HEK293 (cell line): ENCODE measurements around the gene BNIPL.

ENCODE experiments used
- GFI1B ChIP-seq: fragments of 450-650 bp; formaldehyde crosslinking; IDR thresholded peaks from 2 replicates; pipeline ENCODE4 v1.5.1; 2016; ENCODE audit warnings: missing biosample characterization, missing genetic modification characterization
- GLI4 ChIP-seq: fragments of 450-650 bp; formaldehyde crosslinking; IDR thresholded peaks from 2 replicates; pipeline ENCODE4 v1.5.1; 2016; ENCODE audit warnings: missing biosample characterization, missing genetic modification characterization
- GLIS1 ChIP-seq: fragments of 450-650 bp; formaldehyde crosslinking; IDR thresholded peaks from 2 replicates; pipeline ENCODE4 v1.5.1; 2016; ENCODE audit warnings: missing biosample characterization, missing genetic modification characterization
- HOXD13 ChIP-seq: sonication (generic); formaldehyde crosslinking; IDR thresholded peaks from 2 replicates; pipeline ENCODE4 v1.8.0; 2022; ENCODE audit warnings: missing genetic modification reagents, borderline replicate concordance
- KLF16 ChIP-seq: fragments of 450-650 bp; formaldehyde crosslinking; IDR thresholded peaks from 2 replicates; pipeline ENCODE4 v1.5.1; 2017; ENCODE audit warnings: missing biosample characterization, missing genetic modification characterization
- KLF9 ChIP-seq: fragments of 450-650 bp; formaldehyde crosslinking; IDR thresholded peaks from 2 replicates; pipeline ENCODE4 v1.5.1; 2016; ENCODE audit warnings: missing biosample characterization, missing genetic modification characterization, low read depth
- PRDM1 ChIP-seq: fragments of 450-650 bp; formaldehyde crosslinking; IDR thresholded peaks from 2 replicates; pipeline ENCODE4; 2016; ENCODE audit warnings: missing biosample characterization, missing genetic modification characterization
- RBAK ChIP-seq: fragments of 450-650 bp; formaldehyde crosslinking; IDR thresholded peaks from 2 replicates; pipeline ENCODE4 v1.5.1; 2016; ENCODE audit warnings: missing biosample characterization, missing genetic modification characterization
- ZBTB17 ChIP-seq: fragments of 450-650 bp; formaldehyde crosslinking; IDR thresholded peaks from 2 replicates; pipeline ENCODE4 v1.5.1; 2016; ENCODE audit warnings: missing biosample characterization, missing genetic modification characterization
- ZEB2 ChIP-seq: fragments of 450-650 bp; formaldehyde crosslinking; IDR thresholded peaks from 2 replicates; pipeline ENCODE4 v1.5.1; 2016; ENCODE audit warnings: missing biosample characterization, missing genetic modification characterization
- ZFP37 ChIP-seq: fragments of 450-650 bp; formaldehyde crosslinking; IDR thresholded peaks from 2 replicates; pipeline ENCODE4 v1.5.1; 2016; ENCODE audit warnings: missing biosample characterization, missing genetic modification characterization
- ZNF10 ChIP-seq: fragments of 450-650 bp; formaldehyde crosslinking; IDR thresholded peaks from 2 replicates; pipeline ENCODE4 v1.5.1; 2017; ENCODE audit warnings: missing biosample characterization, missing genetic modification characterization
- ZNF133 ChIP-seq: fragments of 450-650 bp; formaldehyde crosslinking; IDR thresholded peaks from 2 replicates; pipeline ENCODE4 v1.5.1; 2016; ENCODE audit warnings: missing biosample characterization, missing genetic modification characterization
- ZNF157 ChIP-seq: fragments of 450-650 bp; formaldehyde crosslinking; IDR thresholded peaks from 2 replicates; pipeline ENCODE4 v1.5.1; 2016; ENCODE audit warnings: missing biosample characterization, missing genetic modification characterization
- ZNF16 ChIP-seq: fragments of 450-650 bp; formaldehyde crosslinking; IDR thresholded peaks from 2 replicates; pipeline ENCODE4 v1.5.1; 2016; ENCODE audit warnings: low read depth, missing biosample characterization, missing genetic modification characterization
- ZNF2 ChIP-seq: fragments of 450-650 bp; formaldehyde crosslinking; IDR thresholded peaks from 2 replicates; pipeline ENCODE4 v1.5.1; 2016; ENCODE audit warnings: missing biosample characterization, missing genetic modification characterization
- ZNF211 ChIP-seq: fragments of 450-650 bp; formaldehyde crosslinking; IDR thresholded peaks from 2 replicates; pipeline ENCODE4 v1.5.1; 2016; ENCODE audit warnings: low read depth, missing biosample characterization, missing genetic modification characterization
- ZNF23 ChIP-seq: fragments of 450-650 bp; formaldehyde crosslinking; IDR thresholded peaks from 2 replicates; pipeline ENCODE4 v1.5.1; 2016; ENCODE audit warnings: missing biosample characterization, missing genetic modification characterization, borderline replicate concordance
- ZNF341 ChIP-seq: fragments of 450-650 bp; formaldehyde crosslinking; IDR thresholded peaks from 2 replicates; pipeline ENCODE4; 2016; ENCODE audit warnings: low read depth, missing biosample characterization, missing genetic modification characterization
- ZNF350 ChIP-seq: fragments of 450-650 bp; formaldehyde crosslinking; IDR thresholded peaks from 2 replicates; pipeline ENCODE4 v1.5.0; 2017; ENCODE audit warnings: missing biosample characterization, mild to moderate bottlenecking, missing genetic modification characterization
- ZNF394 ChIP-seq: fragments of 450-650 bp; formaldehyde crosslinking; IDR thresholded peaks from 2 replicates; pipeline ENCODE4 v1.5.1; 2016; ENCODE audit warnings: missing biosample characterization, missing genetic modification characterization, mild to moderate bottlenecking, moderate library complexity, borderline replicate concordance
- ZNF48 ChIP-seq: fragments of 450-650 bp; formaldehyde crosslinking; IDR thresholded peaks from 2 replicates; pipeline ENCODE4 v1.5.1; 2016; ENCODE audit warnings: missing biosample characterization, missing genetic modification characterization
- ZNF501 ChIP-seq: fragments of 450-650 bp; formaldehyde crosslinking; IDR thresholded peaks from 2 replicates; pipeline ENCODE4 v1.5.1; 2016; ENCODE audit warnings: missing biosample characterization, missing genetic modification characterization
- ZNF548 ChIP-seq: fragments of 450-650 bp; formaldehyde crosslinking; IDR thresholded peaks from 2 replicates; pipeline ENCODE4 v1.5.1; 2016; ENCODE audit warnings: missing biosample characterization, missing genetic modification characterization
- ZNF670 ChIP-seq: fragments of 450-650 bp; formaldehyde crosslinking; IDR thresholded peaks from 2 replicates; pipeline ENCODE4 v1.5.1; 2016; ENCODE audit warnings: missing biosample characterization, missing genetic modification characterization, low read depth
- ZNF76 ChIP-seq: fragments of 450-650 bp; formaldehyde crosslinking; IDR thresholded peaks from 2 replicates; pipeline ENCODE4; 2016; ENCODE audit warnings: low read depth, missing biosample characterization, missing genetic modification characterization, borderline replicate concordance
- ZNF837 ChIP-seq: fragments of 450-650 bp; formaldehyde crosslinking; IDR thresholded peaks from 2 replicates; pipeline ENCODE4 v1.5.1; 2016; ENCODE audit warnings: missing biosample characterization, missing genetic modification characterization
- TF ChIP-seq, protein P1 (sequence below): fragments of 450-650 bp; formaldehyde crosslinking; IDR thresholded peaks from 2 replicates; pipeline ENCODE4 v1.5.1; 2017; ENCODE audit warnings: missing biosample characterization, missing genetic modification characterization
- TF ChIP-seq, protein P2 (sequence below): fragments of 450-650 bp; formaldehyde crosslinking; IDR thresholded peaks from 2 replicates; pipeline ENCODE4 v1.5.1; 2016; ENCODE audit warnings: missing biosample characterization, missing genetic modification characterization
- TF ChIP-seq, protein P3 (sequence below): fragments of 450-650 bp; IDR thresholded peaks from 2 replicates; pipeline ENCODE4 v1.5.1; 2018; ENCODE audit warnings: missing biosample characterization, missing genetic modification characterization
- TF ChIP-seq, protein P4 (sequence below): fragments of 450-650 bp; formaldehyde crosslinking; IDR thresholded peaks from 2 replicates; pipeline ENCODE4 v1.5.1; 2016; ENCODE audit warnings: missing biosample characterization, missing genetic modification characterization
- TF ChIP-seq, protein P5 (sequence below): fragments of 450-650 bp; IDR thresholded peaks from 2 replicates; pipeline ENCODE4 v1.5.1; 2018; ENCODE audit warnings: missing biosample characterization, mild to moderate bottlenecking, missing genetic modification characterization
- TF ChIP-seq, protein P6 (sequence below): fragments of 450-650 bp; formaldehyde crosslinking; IDR thresholded peaks from 2 replicates; pipeline ENCODE4 v1.5.1; 2016; ENCODE audit warnings: missing biosample characterization, missing genetic modification characterization

Gene BNIPL

DNA sequence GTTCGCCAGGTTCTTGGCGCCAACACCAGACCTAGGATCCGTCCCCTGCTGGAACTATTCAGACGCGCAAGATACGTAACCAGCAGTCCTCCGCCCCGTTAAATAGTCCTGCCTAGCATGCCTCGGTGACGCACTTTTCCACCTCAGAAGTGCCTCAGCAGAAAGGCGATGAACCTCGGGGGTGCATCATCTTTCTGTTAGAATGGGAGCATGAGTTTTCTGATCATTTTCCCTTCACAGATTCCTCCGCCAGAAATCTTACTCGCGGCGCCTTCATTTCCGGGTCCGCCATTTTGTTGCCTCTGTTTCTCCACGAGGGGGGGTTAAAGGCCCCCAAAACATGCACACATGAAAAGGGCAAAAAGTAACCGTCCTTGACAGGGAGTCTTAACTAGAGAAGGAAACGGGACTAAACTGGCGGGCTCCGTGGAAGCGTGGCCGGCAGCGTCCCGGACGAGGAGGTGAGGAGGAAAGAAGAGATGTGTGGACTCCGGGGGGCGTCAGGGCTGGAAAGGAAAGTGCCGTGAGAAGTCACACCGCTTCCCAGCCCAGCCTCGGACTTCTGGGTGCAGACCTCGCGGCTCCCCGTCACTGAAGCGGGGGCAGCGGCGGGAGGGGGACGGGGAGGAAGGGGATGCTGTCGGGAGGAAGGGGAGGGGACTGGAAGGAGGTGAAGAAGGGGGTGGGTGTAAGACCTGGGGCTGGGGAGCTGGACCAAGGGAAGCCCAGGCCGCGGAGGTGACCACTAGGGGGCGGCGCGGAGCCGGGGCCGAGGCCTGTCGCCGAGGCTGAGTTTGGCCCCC lies 34.3 kb downstream of the BNIPL start, which contains the start of gene GABPB2 (continued):
- TF ChIP-seq GFI1B (peak; percentile 82; the same call in 1 of the 2 replicates), ZNF211 (tag by site-specific recombination) (no peak), KLF16 (tag by site-specific recombination) (peak; percentile 93), ZNF837 (tag by site-specific recombination) (no peak; the same call in 1 of the 2 replicates), ZNF76 (tag by site-specific recombination) (peak; percentile 85), ZNF23 (tag by site-specific recombination) (0 out of 2 replicates have a peak, but pooled peaks have one; percentile 50), ZNF501 (peak; percentile 98; the same call in 1 of the 2 replicates), ZNF350 (no peak), ZNF394 (tag by site-specific recombination) (peak; percentile 89), ZNF2 (peak; percentile 99), GLIS1 (tag by site-specific recombination) (peak; percentile 70), GLI4 (peak; percentile 90), PRDM1 (tag by site-specific recombination) (no peak), RBAK (no peak), ZNF16 (tag by site-specific recombination) (no peak), ZNF48 (tag by site-specific recombination) (no peak), ZNF341 (tag by site-specific recombination) (peak; percentile 98), HOXD13 (CRISPR knock-in tag) (no peak), ZEB2 (peak; percentile 96), ZNF157 (tag by site-specific recombination) (no peak), ZNF10 (tag by site-specific recombination) (peak; percentile 100), ZNF548 (tag by site-specific recombination) (0 out of 2 replicates have a peak, but pooled peaks have one; percentile 39), ZNF133 (tag by site-specific recombination) (no peak), ZBTB17 (peak; percentile 99), KLF9 (tag by site-specific recombination) (peak; percentile 61), ZNF670 (tag by site-specific recombination) (no peak), ZFP37 (tag by site-specific recombination) (peak; percentile 98)
- TF ChIP-seq, protein P1, sequence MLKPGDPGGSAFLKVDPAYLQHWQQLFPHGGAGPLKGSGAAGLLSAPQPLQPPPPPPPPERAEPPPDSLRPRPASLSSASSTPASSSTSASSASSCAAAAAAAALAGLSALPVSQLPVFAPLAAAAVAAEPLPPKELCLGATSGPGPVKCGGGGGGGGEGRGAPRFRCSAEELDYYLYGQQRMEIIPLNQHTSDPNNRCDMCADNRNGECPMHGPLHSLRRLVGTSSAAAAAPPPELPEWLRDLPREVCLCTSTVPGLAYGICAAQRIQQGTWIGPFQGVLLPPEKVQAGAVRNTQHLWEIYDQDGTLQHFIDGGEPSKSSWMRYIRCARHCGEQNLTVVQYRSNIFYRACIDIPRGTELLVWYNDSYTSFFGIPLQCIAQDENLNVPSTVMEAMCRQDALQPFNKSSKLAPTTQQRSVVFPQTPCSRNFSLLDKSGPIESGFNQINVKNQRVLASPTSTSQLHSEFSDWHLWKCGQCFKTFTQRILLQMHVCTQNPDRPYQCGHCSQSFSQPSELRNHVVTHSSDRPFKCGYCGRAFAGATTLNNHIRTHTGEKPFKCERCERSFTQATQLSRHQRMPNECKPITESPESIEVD (tag by site-specific recombination): peak; percentile 20; the same call in 1 of the 2 replicates
- TF ChIP-seq, protein P2, sequence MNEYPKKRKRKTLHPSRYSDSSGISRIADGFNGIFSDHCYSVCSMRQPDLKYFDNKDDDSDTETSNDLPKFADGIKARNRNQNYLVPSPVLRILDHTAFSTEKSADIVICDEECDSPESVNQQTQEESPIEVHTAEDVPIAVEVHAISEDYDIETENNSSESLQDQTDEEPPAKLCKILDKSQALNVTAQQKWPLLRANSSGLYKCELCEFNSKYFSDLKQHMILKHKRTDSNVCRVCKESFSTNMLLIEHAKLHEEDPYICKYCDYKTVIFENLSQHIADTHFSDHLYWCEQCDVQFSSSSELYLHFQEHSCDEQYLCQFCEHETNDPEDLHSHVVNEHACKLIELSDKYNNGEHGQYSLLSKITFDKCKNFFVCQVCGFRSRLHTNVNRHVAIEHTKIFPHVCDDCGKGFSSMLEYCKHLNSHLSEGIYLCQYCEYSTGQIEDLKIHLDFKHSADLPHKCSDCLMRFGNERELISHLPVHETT (tag by site-specific recombination): peak; percentile 99
- TF ChIP-seq, protein P3, sequence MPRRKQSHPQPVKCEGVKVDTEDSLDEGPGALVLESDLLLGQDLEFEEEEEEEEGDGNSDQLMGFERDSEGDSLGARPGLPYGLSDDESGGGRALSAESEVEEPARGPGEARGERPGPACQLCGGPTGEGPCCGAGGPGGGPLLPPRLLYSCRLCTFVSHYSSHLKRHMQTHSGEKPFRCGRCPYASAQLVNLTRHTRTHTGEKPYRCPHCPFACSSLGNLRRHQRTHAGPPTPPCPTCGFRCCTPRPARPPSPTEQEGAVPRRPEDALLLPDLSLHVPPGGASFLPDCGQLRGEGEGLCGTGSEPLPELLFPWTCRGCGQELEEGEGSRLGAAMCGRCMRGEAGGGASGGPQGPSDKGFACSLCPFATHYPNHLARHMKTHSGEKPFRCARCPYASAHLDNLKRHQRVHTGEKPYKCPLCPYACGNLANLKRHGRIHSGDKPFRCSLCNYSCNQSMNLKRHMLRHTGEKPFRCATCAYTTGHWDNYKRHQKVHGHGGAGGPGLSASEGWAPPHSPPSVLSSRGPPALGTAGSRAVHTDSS: peak; percentile 71
- TF ChIP-seq, protein P4, sequence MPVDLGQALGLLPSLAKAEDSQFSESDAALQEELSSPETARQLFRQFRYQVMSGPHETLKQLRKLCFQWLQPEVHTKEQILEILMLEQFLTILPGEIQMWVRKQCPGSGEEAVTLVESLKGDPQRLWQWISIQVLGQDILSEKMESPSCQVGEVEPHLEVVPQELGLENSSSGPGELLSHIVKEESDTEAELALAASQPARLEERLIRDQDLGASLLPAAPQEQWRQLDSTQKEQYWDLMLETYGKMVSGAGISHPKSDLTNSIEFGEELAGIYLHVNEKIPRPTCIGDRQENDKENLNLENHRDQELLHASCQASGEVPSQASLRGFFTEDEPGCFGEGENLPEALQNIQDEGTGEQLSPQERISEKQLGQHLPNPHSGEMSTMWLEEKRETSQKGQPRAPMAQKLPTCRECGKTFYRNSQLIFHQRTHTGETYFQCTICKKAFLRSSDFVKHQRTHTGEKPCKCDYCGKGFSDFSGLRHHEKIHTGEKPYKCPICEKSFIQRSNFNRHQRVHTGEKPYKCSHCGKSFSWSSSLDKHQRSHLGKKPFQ: peak; percentile 70
- TF ChIP-seq, protein P5, sequence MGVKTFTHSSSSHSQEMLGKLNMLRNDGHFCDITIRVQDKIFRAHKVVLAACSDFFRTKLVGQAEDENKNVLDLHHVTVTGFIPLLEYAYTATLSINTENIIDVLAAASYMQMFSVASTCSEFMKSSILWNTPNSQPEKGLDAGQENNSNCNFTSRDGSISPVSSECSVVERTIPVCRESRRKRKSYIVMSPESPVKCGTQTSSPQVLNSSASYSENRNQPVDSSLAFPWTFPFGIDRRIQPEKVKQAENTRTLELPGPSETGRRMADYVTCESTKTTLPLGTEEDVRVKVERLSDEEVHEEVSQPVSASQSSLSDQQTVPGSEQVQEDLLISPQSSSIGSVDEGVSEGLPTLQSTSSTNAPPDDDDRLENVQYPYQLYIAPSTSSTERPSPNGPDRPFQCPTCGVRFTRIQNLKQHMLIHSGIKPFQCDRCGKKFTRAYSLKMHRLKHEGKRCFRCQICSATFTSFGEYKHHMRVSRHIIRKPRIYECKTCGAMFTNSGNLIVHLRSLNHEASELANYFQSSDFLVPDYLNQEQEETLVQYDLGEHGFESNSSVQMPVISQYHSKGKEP (tag by site-specific recombination): peak; percentile 79
- TF ChIP-seq, protein P6, sequence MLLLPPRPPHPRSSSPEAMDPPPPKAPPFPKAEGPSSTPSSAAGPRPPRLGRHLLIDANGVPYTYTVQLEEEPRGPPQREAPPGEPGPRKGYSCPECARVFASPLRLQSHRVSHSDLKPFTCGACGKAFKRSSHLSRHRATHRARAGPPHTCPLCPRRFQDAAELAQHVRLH (tag by site-specific recombination): peak; percentile 94
